ENCODE measurements around the gene EXOC6B.

- TF ChIP-seq ZNF830 (tag by site-specific recombination; IDR thresholded peaks at IDR 0.05; ENCODE audit: low read depth) = no peak
- no peak for TF ChIP-seq CTCF (tag by site-specific recombination; IDR thresholded peaks at IDR 0.05)
- no peak for TF ChIP-seq ZNF121 (tag by site-specific recombination; IDR thresholded peaks at IDR 0.05)
- TF ChIP-seq ZNF785 (tag by site-specific recombination; IDR thresholded peaks at IDR 0.05) = no peak
- TF ChIP-seq ZNF398 (tag by site-specific recombination; IDR thresholded peaks at IDR 0.05) = no peak
- TF ChIP-seq ZNF248 (tag by site-specific recombination; IDR thresholded peaks at IDR 0.05) = no peak
- no peak for TF ChIP-seq ZNF571 (tag by site-specific recombination; IDR thresholded peaks at IDR 0.05)
- TF ChIP-seq ZNF140 (tag by site-specific recombination; IDR thresholded peaks at IDR 0.05) = no peak
- TF ChIP-seq ZNF174 (tag by site-specific recombination; IDR thresholded peaks at IDR 0.05) = no peak
- no peak for TF ChIP-seq YY1 (tag by site-specific recombination; IDR thresholded peaks at IDR 0.05)
- TF ChIP-seq GFI1B (tag by site-specific recombination; IDR thresholded peaks at IDR 0.05) = no peak
Observed at GRCh38 chr2:72864500-72864899, 38.7 kb upstream of the EXOC6B start.
